ENCODE results near the gene ARL5A. TPM values are rescaled to one million over a fixed set of nuclear protein-coding genes. Genes with fewer than 3 reads are reported as not detected.
A peak's percentile ranks its signal among the peaks of the same experiment; 100 is the strongest.

ARL5A gene
- total and polyA plus RNA-seq, 9 of the 15 experiments (the other 6 are each of a cell fraction or from before 2014, with no cell fraction given) = 16.3 to 117 (median 88.4) TPM

DNA sequence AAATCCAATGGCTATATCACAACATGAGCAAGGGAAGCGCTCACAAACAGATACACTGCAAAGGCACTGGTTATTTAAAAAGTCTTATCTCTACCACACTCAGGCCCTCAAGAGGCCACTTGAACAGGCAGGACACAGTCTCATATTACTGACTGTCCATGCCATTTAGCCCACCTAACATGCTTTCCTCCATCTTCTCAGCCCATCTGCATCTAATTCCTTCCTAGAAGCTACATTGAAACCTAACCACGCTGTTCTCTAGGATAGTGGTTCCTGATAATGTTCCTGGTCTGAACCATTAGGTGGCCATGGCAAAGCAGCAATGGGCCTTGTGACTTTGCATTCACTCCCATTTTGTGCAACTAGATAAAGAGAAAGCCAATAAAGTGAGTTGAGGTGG is 71.4 kb downstream of the ARL5A start (continued):
- TF ChIP-seq IRF9 (tag; IDR thresholded peaks at IDR 0.05) = no peak
- TF ChIP-seq TAL1 (IDR thresholded peaks at IDR 0.05) = 0 out of 2 replicates have a peak, but pooled peaks have one; percentile 11
- peak; percentile 61; the same call in 1 of the 2 replicates for TF ChIP-seq DMBX1 (CRISPR knock-in tag; IDR thresholded peaks at IDR 0.05; ENCODE audit: borderline replicate concordance)
- no peak for TF ChIP-seq FOXJ2 (tag; IDR thresholded peaks at IDR 0.05)
- TF ChIP-seq, protein P1, sequence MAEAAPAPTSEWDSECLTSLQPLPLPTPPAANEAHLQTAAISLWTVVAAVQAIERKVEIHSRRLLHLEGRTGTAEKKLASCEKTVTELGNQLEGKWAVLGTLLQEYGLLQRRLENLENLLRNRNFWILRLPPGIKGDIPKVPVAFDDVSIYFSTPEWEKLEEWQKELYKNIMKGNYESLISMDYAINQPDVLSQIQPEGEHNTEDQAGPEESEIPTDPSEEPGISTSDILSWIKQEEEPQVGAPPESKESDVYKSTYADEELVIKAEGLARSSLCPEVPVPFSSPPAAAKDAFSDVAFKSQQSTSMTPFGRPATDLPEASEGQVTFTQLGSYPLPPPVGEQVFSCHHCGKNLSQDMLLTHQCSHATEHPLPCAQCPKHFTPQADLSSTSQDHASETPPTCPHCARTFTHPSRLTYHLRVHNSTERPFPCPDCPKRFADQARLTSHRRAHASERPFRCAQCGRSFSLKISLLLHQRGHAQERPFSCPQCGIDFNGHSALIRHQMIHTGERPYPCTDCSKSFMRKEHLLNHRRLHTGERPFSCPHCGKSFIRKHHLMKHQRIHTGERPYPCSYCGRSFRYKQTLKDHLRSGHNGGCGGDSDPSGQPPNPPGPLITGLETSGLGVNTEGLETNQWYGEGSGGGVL (CRISPR knock-in tag; IDR thresholded peaks at IDR 0.05) = no peak
- TF ChIP-seq THRA (IDR thresholded peaks at IDR 0.05) = no peak
- TF ChIP-seq CXXC5 (CRISPR knock-in tag; IDR thresholded peaks at IDR 0.05) = 0 out of 2 replicates have a peak, but pooled peaks have one; percentile 29
- TF ChIP-seq HSF4 (CRISPR knock-in tag; IDR thresholded peaks at IDR 0.05; ENCODE audit: borderline replicate concordance) = peak; percentile 80; the same call in 1 of the 2 replicates
- peak; percentile 20; the same call in 1 of the 2 replicates for TF ChIP-seq GATA2 (CRISPR knock-in tag; IDR thresholded peaks at IDR 0.05)
- peak in 1 of 2 experiments; percentile 62; a peak in 1 of 4 replicates for TF ChIP-seq MAZ (CRISPR knock-in tag; conservative IDR thresholded peaks at IDR 0.05 in 1 of 2, IDR thresholded peaks at IDR 0.05 in 1 of 2)
- TF ChIP-seq DPF2 (IDR thresholded peaks at IDR 0.05) = peak; percentile 66
- TF ChIP-seq RCOR1 (IDR thresholded peaks at IDR 0.05; ENCODE audit: borderline replicate concordance in 1 of 2, low read depth in 2 of 2, low read length in 2 of 2) = peak in 1 of 2 experiments; percentile 49; a peak in 1 of 4 replicates
- TF ChIP-seq SUPT5H (IDR thresholded peaks at IDR 0.05) = no peak
- TF ChIP-seq MAFK (IDR thresholded peaks at IDR 0.05; ENCODE audit: low read length) = no peak
- TF ChIP-seq EHMT2 (IDR thresholded peaks at IDR 0.05) = peak; percentile 51; the same call in 1 of the 2 replicates
- no peak for TF ChIP-seq PHB (CRISPR knock-in tag; IDR thresholded peaks at IDR 0.05)
- peak; percentile 51; the same call in 1 of the 2 replicates for TF ChIP-seq ARID1B (IDR thresholded peaks at IDR 0.05)
- 0 out of 2 replicates have a peak, but pooled peaks have one; percentile 13 for TF ChIP-seq ZBTB17 (CRISPR knock-in tag; IDR thresholded peaks at IDR 0.05)
- no peak for TF ChIP-seq FOSL1 (tag; conservative IDR thresholded peaks at IDR 0.05)
- TF ChIP-seq ZNF695 (CRISPR knock-in tag; IDR thresholded peaks at IDR 0.05) = no peak
- peak; percentile 31; the same call in 1 of the 2 replicates for TF ChIP-seq ZBTB9 (CRISPR knock-in tag; IDR thresholded peaks at IDR 0.05)

All from K562 (cell line).